AG04449 (cell line): Measurements from ENCODE around the gene GPX3.

Experiments used
- CTCF ChIA-PET: fragments of 350-600 bp; formaldehyde crosslinking; extraction: SDS; loops from one replicate; lab custom pipeline; 2021; ENCODE audit warnings: antibody characterized with exemption; lab: Yijun Ruan, JAX
- POLR2A ChIA-PET: fragments of 400-600, 350-600 bp; formaldehyde crosslinking; extraction: SDS; loops from one replicate; lab custom pipeline; 2020; ENCODE audit warnings: antibody characterized with exemption, inconsistent platforms; lab: Yijun Ruan, JAX
- DNase-seq: peaks from one replicate; pipeline ENCODE4 v3.0.0-alpha.2; 2010; ENCODE audit warnings: low read depth, low spot score
- H3K4me3 ChIP-seq: 2 replicates; pipeline ENCODE4 v1.5.1; 2011; ENCODE audit warnings: low read depth, mild to moderate bottlenecking, control low read depth, low read length
- CTCF ChIP-seq: IDR thresholded peaks from one replicate; pipeline ENCODE4 v1.5.1; 2011; ENCODE audit warnings: mild to moderate bottlenecking, moderate library complexity, low read length, control low read depth, inconsistent platforms; ENCODE audit not compliant: insufficient read depth; ENCODE audit errors: missing control alignments

Gene GPX3

GRCh38 chr5:151003503-151003860 is 16.9 kb upstream of the GPX3 start:
- POLR2A ChIA-PET = no interaction called here
- no peak for DNase-seq
- no peak overlapping the region for H3K4me3 ChIP-seq
- TF ChIP-seq CTCF = no peak
- CTCF ChIA-PET = interaction anchor here (2.1 to 7.7 kb wide), 3 partner anchors 113 to 162 kb away, joined by 5 to 107 read pairs (median 102); no protein-coding TSS in a partner anchor

- TF ChIP-seq CTCF = no peak
- H3K4me3 ChIP-seq = no peak overlapping the region
- POLR2A ChIA-PET = no interaction called here
- no peak for DNase-seq
- CTCF ChIA-PET = interaction anchor here (1.0 to 7.7 kb wide), 5 partner anchors 11 to 161 kb away, joined by 3 to 107 read pairs (median 6); no protein-coding TSS in a partner anchor
These were observed 15.9 kb upstream of the GPX3 start for GRCh38 chr5:151004499-151004898.

GRCh38 chr5:151005187-151005949 is 15.0 kb upstream of the GPX3 start:
- TF ChIP-seq CTCF = no peak
- ChIA-PET CTCF (interaction anchor here (0.7 to 7.7 kb wide), 6 partner anchors 8 to 161 kb away, joined by 3 to 107 read pairs (median 6); no protein-coding TSS in a partner anchor), POLR2A (no interaction called here)
- DNase-seq = no peak
- no peak overlapping the region for H3K4me3 ChIP-seq

- ChIA-PET POLR2A (no interaction called here), CTCF (interaction anchor here (0.7 to 7.7 kb wide), 4 partner anchors 9 to 160 kb away, joined by 3 to 107 read pairs (median 54); no protein-coding TSS in a partner anchor)
- no peak for DNase-seq
- TF ChIP-seq CTCF = no peak
- no peak overlapping the region for H3K4me3 ChIP-seq
These were observed 14.3 kb upstream of the GPX3 start for GRCh38 chr5:151005950-151006576.

- ChIA-PET CTCF (interaction anchor here (1.2 to 1.6 kb wide), 2 partner anchors 108 to 119 kb away, joined by 5 read pairs; no protein-coding TSS in a partner anchor), POLR2A (no interaction called here)
- TF ChIP-seq CTCF = no peak
- no peak for DNase-seq
- H3K4me3 ChIP-seq = no peak overlapping the region
These were observed 13.6 kb upstream of the GPX3 start for GRCh38 chr5:151006704-151007334.
